ENCODE results near the gene DOK3. TPM values are rescaled to one million over a fixed set of nuclear protein-coding genes. Genes with fewer than 3 reads are reported as not detected.

The DOK3 gene
- total and polyA plus RNA-seq, 10 of the 15 experiments (the other 5 are each of a cell fraction or from before 2014, with no cell fraction given) = 6.6 to 107 (median 52.1) TPM

- no peak overlapping the region for H2AFZ ChIP-seq (ENCODE audit: control insufficient read depth, low read depth, low read length)
- RAD21 ChIA-PET (ENCODE audit: unreplicated experiment) = no interaction called here
- no peaks in the 10 kb centered on the region for H4K20me1 ChIP-seq (ENCODE audit: control insufficient read depth, insufficient read depth)
- no peak overlapping the region for H3K27ac ChIP-seq (ENCODE audit: control insufficient read depth, insufficient read depth)
- no TSS peak for BruUV-seq (replicated peaks)
- H3K4me2 ChIP-seq (ENCODE audit: control insufficient read depth, insufficient read depth) = no peak overlapping the region
- H3K9me3 ChIP-seq (replicated peaks; ENCODE audit: control insufficient read depth, insufficient read depth, low read length) = no peaks in the 10 kb centered on the region
- H3K79me2 ChIP-seq (ENCODE audit: control insufficient read depth, insufficient read depth, low read length) = no peaks in the 10 kb centered on the region
- intact Hi-C loops (cut with micrococcal nuclease; ENCODE audit: unreplicated experiment) = no loop called here
- 84% methylated on average over 12 of the region's 12 CpGs for WGBS (ENCODE audit: insufficient coverage, insufficient replicate concordance, low lambda C conversion rate, missing lambda C conversion rate)
- CTCF ChIA-PET = no interaction called here
- TF ChIP-seq ZSCAN29 (IDR thresholded peaks at IDR 0.05) (no peak), POU2F2 (IDR thresholded peaks at IDR 0.05; ENCODE audit: borderline replicate concordance, low read depth, low read length) (no peak), ZBTB40 (IDR thresholded peaks at IDR 0.05; ENCODE audit: borderline replicate concordance) (no peak), NR2C2 (IDR thresholded peaks at IDR 0.05; ENCODE audit: borderline replicate concordance, control insufficient read depth, insufficient read length, low read depth) (no peak)
- no peak for FAIRE-seq
- in situ Hi-C loops (cut with MboI) = no loop called here
- ATAC-seq = no peak
- H3K36me3 ChIP-seq (ENCODE audit: control insufficient read depth in 2 of 2, insufficient read depth in 2 of 2, low read length in 1 of 2) = peaks cover 11 to 25% of the 10 kb centered on the region in 2 experiments; a peak in 3 of 4 replicates
- POLR2A ChIA-PET = interaction anchor here (0.7 to 1.7 kb wide), 2 partner anchors 16 to 19 kb away, joined by 3 read pairs; no protein-coding TSS in a partner anchor
- SMC1A ChIA-PET (ENCODE audit: uncharacterized antibody, unreplicated experiment) = no interaction called here
- H3K9ac ChIP-seq (ENCODE audit: control insufficient read depth, insufficient read depth, low read length) = no peak overlapping the region
- H3K4me3 ChIP-seq = no peak overlapping the region
- no peak for DNase-seq (ENCODE audit: low read depth, low spot score)
- no peaks in the 10 kb centered on the region for H3K4me1 ChIP-seq (ENCODE audit: control insufficient read depth, insufficient read depth, low read length)
- H3K27me3 ChIP-seq (replicated peaks in 1 of 2; ENCODE audit: control insufficient read depth in 2 of 2, insufficient read depth in 2 of 2, low read length in 1 of 2) = no peaks in the 10 kb centered on the region
These were observed 19.9 kb upstream of the DOK3 start for GRCh38 chr5:177529247-177530203.

All from GM12878 (cell line).